ENCODE results near the gene NBAS.

NBAS gene

DNA sequence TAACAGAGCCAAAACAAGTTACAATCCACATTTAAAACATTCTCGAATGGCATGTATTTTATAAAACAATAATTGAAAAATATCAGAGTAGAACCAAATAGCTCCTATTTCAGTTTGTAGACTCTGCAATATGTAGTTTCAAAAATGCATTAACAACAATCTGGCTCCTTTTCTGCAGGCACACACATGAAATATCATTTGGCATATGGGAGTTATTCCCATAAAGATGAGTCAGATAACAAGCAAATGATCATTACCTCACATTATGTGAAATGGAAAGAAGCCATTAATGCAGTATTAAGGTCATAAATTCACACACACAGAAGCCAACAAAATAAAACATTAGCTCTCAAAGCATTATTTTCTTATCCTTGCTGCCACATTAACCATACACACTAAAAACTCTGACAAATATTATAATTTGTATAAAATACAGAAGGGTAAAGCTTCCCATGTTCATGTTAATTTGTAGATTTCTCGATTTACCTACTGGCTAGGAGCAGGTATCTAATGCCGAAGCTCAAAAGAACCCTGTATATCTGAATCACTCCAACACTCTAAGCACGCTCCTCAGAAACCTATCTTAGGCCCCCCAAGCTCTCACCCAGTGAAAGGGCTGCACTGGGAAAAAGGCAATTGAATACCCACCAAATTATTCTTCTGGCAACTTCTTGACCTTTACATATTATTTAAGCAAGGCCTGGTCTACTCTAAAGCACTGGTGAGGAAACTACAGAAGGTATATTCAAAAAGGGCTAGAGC is 13.8 kb downstream of the NBAS start:
- no peak for TF ChIP-seq POLR2AphosphoS5 (IDR thresholded peaks at IDR 0.05; ENCODE audit: low read depth, low read length)
- TF ChIP-seq TAF1 (IDR thresholded peaks at IDR 0.05; ENCODE audit: borderline replicate concordance, insufficient read depth, low read length), result no peak
- TF ChIP-seq SIN3A (IDR thresholded peaks at IDR 0.05; ENCODE audit: borderline replicate concordance, insufficient read depth, low read length), result no peak

GRCh38 chr2:15546297-15547098 is 14.6 kb downstream of the NBAS start:
- TF ChIP-seq TAF1 (IDR thresholded peaks at IDR 0.05; ENCODE audit: borderline replicate concordance, insufficient read depth, low read length), result no peak

- TF ChIP-seq POLR2AphosphoS5 (IDR thresholded peaks at IDR 0.05; ENCODE audit: low read depth, low read length), result no peak
- no peak for TF ChIP-seq TAF1 (IDR thresholded peaks at IDR 0.05; ENCODE audit: borderline replicate concordance, insufficient read depth, low read length)
- no peak for TF ChIP-seq SIN3A (IDR thresholded peaks at IDR 0.05; ENCODE audit: borderline replicate concordance, insufficient read depth, low read length)
- TF ChIP-seq REST (IDR thresholded peaks at IDR 0.05; ENCODE audit: insufficient read depth in 1 of 2, low read depth in 2 of 2, low read length in 2 of 2), result no peak
- TF ChIP-seq FOXP2 (optimal IDR thresholded peaks at IDR 0.05; ENCODE audit: borderline replicate concordance, extremely low read depth, extremely low read length, insufficient read depth), result no peak
These were observed 16.9 kb downstream of the NBAS start for GRCh38 chr2:15544227-15544626.

DNA sequence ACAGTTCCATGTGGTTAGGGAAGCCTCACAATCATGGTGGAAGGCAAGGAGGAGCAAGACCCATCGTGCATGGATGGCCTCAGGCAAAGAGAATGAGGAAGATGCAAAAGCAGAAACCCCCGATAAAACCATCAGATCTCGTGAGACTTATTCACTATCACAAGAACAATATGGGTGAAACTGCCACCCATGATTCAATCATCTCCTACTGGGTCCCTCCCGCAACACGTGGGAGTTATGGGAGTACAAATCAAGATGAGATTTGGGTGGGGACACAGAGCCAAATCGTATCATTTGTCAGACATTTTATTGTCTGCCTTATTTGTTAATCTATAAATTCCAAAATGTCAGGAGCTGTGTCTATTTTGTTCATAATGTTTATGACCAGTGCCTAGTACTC is 17.6 kb downstream of the NBAS start:
- TF ChIP-seq FOXP2 (optimal IDR thresholded peaks at IDR 0.05; ENCODE audit: borderline replicate concordance, extremely low read depth, extremely low read length, insufficient read depth) (no peak), REST (IDR thresholded peaks at IDR 0.05; ENCODE audit: insufficient read depth in 1 of 2, low read depth in 2 of 2, low read length in 2 of 2) (no peak), POLR2AphosphoS5 (IDR thresholded peaks at IDR 0.05; ENCODE audit: low read depth, low read length) (no peak), TAF1 (IDR thresholded peaks at IDR 0.05; ENCODE audit: borderline replicate concordance, insufficient read depth, low read length) (no peak), SIN3A (IDR thresholded peaks at IDR 0.05; ENCODE audit: borderline replicate concordance, insufficient read depth, low read length) (no peak)

DNA sequence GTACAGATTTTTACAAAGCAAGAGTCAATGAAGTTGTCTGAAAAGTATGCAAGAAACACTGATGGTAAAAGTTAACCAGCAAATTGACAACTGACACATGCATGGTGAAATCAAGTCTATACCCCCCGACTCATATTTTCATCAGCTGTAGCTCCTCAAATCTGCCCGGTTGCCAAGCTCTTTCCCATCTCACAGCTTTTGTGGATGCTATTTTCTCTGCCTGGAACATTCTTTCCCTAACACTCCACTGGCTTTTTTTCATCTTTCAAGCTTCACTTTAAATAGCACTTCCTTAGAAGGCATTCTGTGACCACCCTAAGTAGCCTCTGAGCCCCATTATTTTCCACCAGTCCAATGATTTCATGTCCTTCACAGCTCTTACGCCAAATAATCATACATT is 18.1 kb downstream of the NBAS start:
- TF ChIP-seq FOXP2 (optimal IDR thresholded peaks at IDR 0.05; ENCODE audit: borderline replicate concordance, extremely low read depth, extremely low read length, insufficient read depth) (no peak), SIN3A (IDR thresholded peaks at IDR 0.05; ENCODE audit: borderline replicate concordance, insufficient read depth, low read length) (no peak), POLR2AphosphoS5 (IDR thresholded peaks at IDR 0.05; ENCODE audit: low read depth, low read length) (no peak), REST (IDR thresholded peaks at IDR 0.05; ENCODE audit: insufficient read depth in 1 of 2, low read depth in 2 of 2, low read length in 2 of 2) (no peak), TAF1 (IDR thresholded peaks at IDR 0.05; ENCODE audit: borderline replicate concordance, insufficient read depth, low read length) (no peak)

- TF ChIP-seq POLR2AphosphoS5 (IDR thresholded peaks at IDR 0.05; ENCODE audit: low read depth, low read length) (no peak), TAF1 (IDR thresholded peaks at IDR 0.05; ENCODE audit: borderline replicate concordance, insufficient read depth, low read length) (no peak), SIN3A (IDR thresholded peaks at IDR 0.05; ENCODE audit: borderline replicate concordance, insufficient read depth, low read length) (no peak)
These were observed 21.1 kb downstream of the NBAS start for GRCh38 chr2:15539999-15540398.

Measured in PFSK-1 (cell line).